ENCODE measurements around the gene TSPAN17. TPM values are rescaled to one million over a fixed set of nuclear protein-coding genes. Genes with fewer than 3 reads are reported as not detected.

Gene TSPAN17
- total RNA-seq, 4 donors from 2014 or later, result 16.4 to 36.4 (median 30.6) TPM

DNA sequence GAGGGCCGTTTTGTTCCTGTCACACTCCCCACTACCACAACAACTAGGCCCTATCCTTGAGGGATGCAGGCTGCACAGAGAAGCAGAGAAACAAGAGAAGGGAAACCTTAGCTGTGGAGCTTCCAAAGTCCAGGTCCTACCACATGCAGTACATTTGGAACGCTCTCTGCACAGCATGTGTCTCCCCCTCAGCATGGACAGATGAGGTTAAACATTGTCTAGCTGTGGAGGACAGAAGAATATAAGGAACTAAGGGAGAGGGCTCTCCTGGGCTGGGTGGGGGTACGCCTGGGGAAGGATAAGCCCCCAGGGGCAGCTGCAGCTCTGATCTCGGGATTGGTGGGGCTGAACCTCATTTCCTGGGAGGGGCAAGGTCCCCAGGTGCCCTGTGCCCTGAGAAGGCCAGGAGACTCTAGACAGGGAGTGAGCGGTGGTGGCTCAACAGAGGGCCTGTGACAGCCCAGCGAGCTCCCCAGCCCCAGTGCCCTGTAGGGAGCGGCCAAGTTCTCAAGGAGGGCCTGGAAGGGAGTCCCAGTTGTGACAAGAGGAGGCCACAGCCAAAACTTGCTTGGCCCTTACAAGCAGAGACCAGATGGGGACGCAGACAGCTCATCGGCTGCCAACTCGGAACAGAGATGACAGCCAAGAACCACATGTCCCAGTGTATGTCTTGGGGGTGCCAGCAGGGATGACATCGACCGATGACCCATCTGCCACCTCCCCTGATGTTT lies 30.1 kb downstream of the TSPAN17 start:
- H3K4me3 ChIP-seq, result no peak overlapping the region
- no peaks in the 10 kb centered on the region for H3K36me3 ChIP-seq
- WGBS, 2 donors, result 74 to 86% methylated on average over 4 of the region's 12 CpGs
- H3K27ac ChIP-seq, result no peak overlapping the region
- peaks cover 0 to 76% (median 9%) of the 10 kb centered on the region in 4 donors for H3K27me3 ChIP-seq
- intact Hi-C loops (cut with DNase I), result no loop called here
- DNase-seq, result no peak
- TF ChIP-seq POLR2A (IDR thresholded peaks at IDR 0.05), result no peak
- TF ChIP-seq, protein P1, sequence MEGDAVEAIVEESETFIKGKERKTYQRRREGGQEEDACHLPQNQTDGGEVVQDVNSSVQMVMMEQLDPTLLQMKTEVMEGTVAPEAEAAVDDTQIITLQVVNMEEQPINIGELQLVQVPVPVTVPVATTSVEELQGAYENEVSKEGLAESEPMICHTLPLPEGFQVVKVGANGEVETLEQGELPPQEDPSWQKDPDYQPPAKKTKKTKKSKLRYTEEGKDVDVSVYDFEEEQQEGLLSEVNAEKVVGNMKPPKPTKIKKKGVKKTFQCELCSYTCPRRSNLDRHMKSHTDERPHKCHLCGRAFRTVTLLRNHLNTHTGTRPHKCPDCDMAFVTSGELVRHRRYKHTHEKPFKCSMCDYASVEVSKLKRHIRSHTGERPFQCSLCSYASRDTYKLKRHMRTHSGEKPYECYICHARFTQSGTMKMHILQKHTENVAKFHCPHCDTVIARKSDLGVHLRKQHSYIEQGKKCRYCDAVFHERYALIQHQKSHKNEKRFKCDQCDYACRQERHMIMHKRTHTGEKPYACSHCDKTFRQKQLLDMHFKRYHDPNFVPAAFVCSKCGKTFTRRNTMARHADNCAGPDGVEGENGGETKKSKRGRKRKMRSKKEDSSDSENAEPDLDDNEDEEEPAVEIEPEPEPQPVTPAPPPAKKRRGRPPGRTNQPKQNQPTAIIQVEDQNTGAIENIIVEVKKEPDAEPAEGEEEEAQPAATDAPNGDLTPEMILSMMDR (IDR thresholded peaks at IDR 0.05), result no peak
- no peaks in the 10 kb centered on the region for H3K9me3 ChIP-seq
- H3K4me1 ChIP-seq, result peaks cover 0 to 10% (median 0%) of the 10 kb centered on the region in 3 donors

DNA sequence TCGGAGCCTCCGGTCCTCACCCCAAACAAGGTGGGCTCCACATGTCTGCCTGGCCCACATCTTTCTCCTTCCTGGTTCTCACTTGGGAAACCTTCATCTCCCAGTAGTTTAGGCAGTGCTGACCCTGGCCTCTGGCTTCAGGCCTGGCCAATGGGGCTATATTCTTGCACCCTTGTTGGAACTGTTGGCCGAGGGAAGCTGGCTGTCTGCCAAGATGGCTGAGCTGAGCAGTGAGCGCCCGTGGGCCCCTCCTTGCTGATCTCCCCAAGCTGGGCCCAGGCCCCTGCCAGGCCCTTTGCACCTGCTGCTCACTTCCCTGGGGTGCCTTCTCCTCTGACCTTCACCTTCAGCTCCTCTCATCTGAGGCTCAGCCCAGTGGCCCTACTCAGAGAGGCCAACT lies 31.3 kb downstream of the TSPAN17 start:
- intact Hi-C loops (cut with DNase I), result no loop called here
- no peaks in the 10 kb centered on the region for H3K36me3 ChIP-seq
- TF ChIP-seq, protein P1 (IDR thresholded peaks at IDR 0.05), result no peak
- TF ChIP-seq POLR2A (IDR thresholded peaks at IDR 0.05), result no peak
- no peaks in the 10 kb centered on the region for H3K9me3 ChIP-seq
- peaks cover 0 to 10% (median 0%) of the 10 kb centered on the region in 3 donors for H3K4me1 ChIP-seq
- no peak overlapping the region for H3K4me3 ChIP-seq
- no peak overlapping the region for H3K27ac ChIP-seq
- peaks cover 0 to 80% (median 9%) of the 10 kb centered on the region in 4 donors for H3K27me3 ChIP-seq
- 72 to 90% methylated on average over 5 of the region's 5 CpGs for WGBS, 2 donors
- DNase-seq, result no peak

DNA sequence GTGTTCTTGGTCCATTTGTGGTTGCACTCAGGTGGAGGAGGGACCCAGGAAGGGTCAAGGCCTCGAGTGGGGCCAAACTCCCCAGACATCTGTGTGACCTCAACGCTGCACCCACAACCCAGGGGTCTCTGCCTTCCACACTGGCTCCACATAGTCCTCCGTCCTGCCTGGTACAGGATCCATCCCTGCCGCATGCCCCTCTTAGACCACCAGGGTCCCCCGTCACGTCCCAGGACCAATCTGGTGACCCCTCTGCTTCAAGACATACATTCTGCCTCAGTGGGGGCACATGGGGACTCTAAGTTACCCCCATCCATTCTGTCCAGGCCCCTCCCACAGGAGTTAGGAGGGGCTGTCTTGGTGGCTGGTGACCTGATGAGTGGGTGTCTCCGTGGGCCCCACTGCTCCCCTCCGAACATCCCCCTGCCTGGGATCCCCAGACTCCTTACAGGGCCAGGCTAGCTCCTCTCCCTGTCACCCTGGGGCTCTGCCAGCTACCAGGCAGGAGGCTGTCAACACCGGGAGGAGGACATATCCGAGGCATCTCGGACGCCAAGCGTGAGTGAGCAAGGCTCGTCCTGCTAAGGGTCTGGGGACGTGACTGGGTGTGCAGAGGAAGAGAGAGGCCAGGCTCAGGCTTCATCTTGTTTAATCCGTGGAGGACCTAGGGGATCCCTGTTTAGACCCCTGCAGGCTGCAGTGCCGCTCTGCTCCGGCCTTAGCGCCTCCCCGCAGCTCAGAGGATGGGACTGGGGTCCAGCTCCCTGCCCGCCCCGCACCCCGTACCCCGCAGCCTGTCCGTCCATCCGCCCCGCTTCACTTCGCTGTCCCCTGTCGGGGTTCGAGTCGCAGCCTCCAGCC lies 32.3 kb downstream of the TSPAN17 start:
- Histone ChIP-seq H3K4me1 (peaks cover 0 to 10% (median 0%) of the 10 kb centered on the region in 3 donors), H3K36me3 (no peaks in the 10 kb centered on the region), H3K27ac (no peak overlapping the region), H3K27me3 (peaks cover 0 to 83% (median 9%) of the 10 kb centered on the region in 4 donors), H3K9me3 (no peaks in the 10 kb centered on the region), H3K4me3 (no peak overlapping the region)
- TF ChIP-seq, protein P1 (IDR thresholded peaks at IDR 0.05), result no peak
- TF ChIP-seq POLR2A (IDR thresholded peaks at IDR 0.05), result no peak
- intact Hi-C loops (cut with DNase I), result no loop called here
- WGBS, 2 donors, result 24 to 56% methylated on average over 8 to 19 of the region's 31 CpGs
- DNase-seq, result no peak

DNA sequence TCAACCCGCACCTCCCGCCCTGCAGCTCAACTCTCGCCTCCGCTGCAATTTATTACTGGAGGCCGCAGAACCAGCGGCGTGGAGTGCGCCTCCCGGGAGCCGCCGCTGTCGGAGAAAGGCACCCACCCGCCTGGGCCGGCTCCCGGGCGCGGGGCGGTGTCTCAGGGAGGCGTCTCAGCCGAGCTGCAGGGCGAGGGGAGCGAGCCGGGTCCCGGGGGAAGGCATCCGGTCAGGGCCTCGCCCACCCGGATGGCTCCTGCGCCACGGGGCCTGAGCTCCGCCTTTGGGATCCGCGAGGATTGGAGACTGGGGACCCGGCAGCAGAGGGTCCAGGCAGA lies 32.9 kb downstream of the TSPAN17 start:
- DNase-seq, result no peak
- WGBS, 2 donors, result 12% methylated on average over 6 of the region's 33 CpGs; no CpG with 5 or more reads in 1 of the 2 donors
- Histone ChIP-seq H3K4me3 (no peak overlapping the region), H3K9me3 (no peaks in the 10 kb centered on the region), H3K27ac (no peak overlapping the region), H3K4me1 (peaks cover 0 to 10% (median 0%) of the 10 kb centered on the region in 3 donors), H3K36me3 (no peaks in the 10 kb centered on the region), H3K27me3 (peaks cover 0 to 87% (median 9%) of the 10 kb centered on the region in 4 donors)
- intact Hi-C loops (cut with DNase I), result no loop called here
- TF ChIP-seq, protein P1 (IDR thresholded peaks at IDR 0.05), result no peak
- TF ChIP-seq POLR2A (IDR thresholded peaks at IDR 0.05), result no peak

DNA sequence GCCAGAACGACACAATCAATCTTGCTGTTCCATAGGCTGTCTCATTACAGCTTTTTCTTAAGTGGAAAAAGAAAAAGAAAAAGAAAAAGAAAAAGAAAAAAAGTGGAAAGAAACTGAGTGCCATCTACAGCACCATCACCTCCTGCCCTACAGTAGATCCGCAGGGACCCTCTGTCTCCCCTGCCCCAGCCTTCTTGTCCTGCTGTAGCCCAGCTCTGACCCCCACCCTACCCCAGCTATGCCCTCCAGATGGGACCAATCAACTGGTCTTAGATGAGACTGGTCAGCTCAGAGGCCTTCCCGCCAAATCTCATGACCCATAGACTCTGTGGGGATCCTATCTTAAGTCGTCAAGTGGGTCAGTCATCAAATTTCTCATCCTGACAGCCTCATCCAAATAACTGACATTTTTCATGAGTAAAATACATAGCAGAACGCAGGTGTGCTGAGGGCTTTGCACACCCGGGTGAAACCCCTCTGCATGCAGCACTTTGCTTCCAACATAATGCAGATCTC lies 34.8 kb downstream of the TSPAN17 start:
- Histone ChIP-seq H3K27ac (no peak overlapping the region), H3K27me3 (peaks cover 0 to 79% (median 9%) of the 10 kb centered on the region in 4 donors), H3K36me3 (no peaks in the 10 kb centered on the region), H3K4me3 (no peak overlapping the region), H3K4me1 (peaks cover 0 to 10% (median 0%) of the 10 kb centered on the region in 3 donors), H3K9me3 (no peaks in the 10 kb centered on the region)
- TF ChIP-seq POLR2A (IDR thresholded peaks at IDR 0.05), result no peak
- TF ChIP-seq, protein P1 (IDR thresholded peaks at IDR 0.05), result no peak
- WGBS, 2 donors, result 49 to 50% methylated on average over 6 of the region's 6 CpGs
- intact Hi-C loops (cut with DNase I), result no loop called here
- no peak for DNase-seq

All from esophagus squamous epithelium (tissue), 5 donors.